ENCODE data around the gene KCNH1.

DNA sequence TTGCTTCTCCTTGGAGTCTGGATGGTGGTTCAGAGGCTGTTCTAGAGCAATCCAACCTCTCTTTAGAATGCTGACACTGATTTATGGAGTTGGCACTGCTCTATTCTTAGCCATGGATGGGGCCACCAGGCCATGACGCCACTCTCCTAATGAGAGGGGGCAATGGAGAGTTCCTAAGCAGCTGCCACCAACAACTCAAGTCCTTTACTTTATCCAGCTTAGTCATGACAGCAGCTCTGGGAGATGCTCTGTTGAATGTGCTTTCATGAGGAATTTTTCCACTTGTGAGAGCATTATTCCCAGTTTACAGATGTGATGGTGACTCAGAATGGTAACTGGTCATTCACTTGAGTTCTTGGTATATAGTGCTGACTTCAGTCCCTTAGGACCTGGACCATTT, 438.9 kb downstream of the KCNH1 start:
- TF ChIP-seq GATA2 (IDR thresholded peaks at IDR 0.05; ENCODE audit: low read depth, low read length): no peak
- TF ChIP-seq GATA3 (IDR thresholded peaks at IDR 0.05; ENCODE audit: low read depth, low read length): no peak
